ENCODE data around the gene SYNGR4. TPM values are rescaled to one million over a fixed set of nuclear protein-coding genes. Genes with fewer than 3 reads are reported as not detected.

SYNGR4 gene
- total RNA-seq, 4 donors from 2014 or later = not detected

- no peak for TF ChIP-seq CTCF (IDR thresholded peaks at IDR 0.05; ENCODE audit: low read depth)
These were observed 37.1 kb downstream of the SYNGR4 start for GRCh38 chr19:48401287-48401686.

GRCh38 chr19:48403606-48404005 is 39.4 kb downstream of the SYNGR4 start:
- TF ChIP-seq CTCF (IDR thresholded peaks at IDR 0.05; ENCODE audit: low read depth) = no peak

GRCh38 chr19:48405010-48405659 is 41.0 kb downstream of the SYNGR4 start:
- TF ChIP-seq CTCF (IDR thresholded peaks at IDR 0.05; ENCODE audit: low read depth) = no peak

GRCh38 chr19:48405850-48406249 is 41.7 kb downstream of the SYNGR4 start:
- TF ChIP-seq CTCF (IDR thresholded peaks at IDR 0.05; ENCODE audit: low read depth) = no peak

GRCh38 chr19:48413879-48414587 is 49.9 kb downstream of the SYNGR4 start:
- no peak for TF ChIP-seq CTCF (IDR thresholded peaks at IDR 0.05; ENCODE audit: low read depth)

- no peak for TF ChIP-seq CTCF (IDR thresholded peaks at IDR 0.05; ENCODE audit: low read depth)
These were observed 51.2 kb downstream of the SYNGR4 start for GRCh38 chr19:48415395-48415794.

- TF ChIP-seq CTCF (IDR thresholded peaks at IDR 0.05; ENCODE audit: low read depth) = no peak
These were observed 51.6 kb downstream of the SYNGR4 start for GRCh38 chr19:48415806-48416221.
